Trophoblast cell (in vitro differentiated cells and primary cell): Measurements from ENCODE around the gene ELP4.
"Not testable (repeated sequence)": the region's sequence is repeated elsewhere in the genome, so short reads cannot be mapped to it uniquely, and the experiment has no call there.

Source experiments
- DNase-seq, 2 donors: peaks; one replicate each; pipeline ENCODE4 v3.0.0-alpha.2; 2016
- H2AFZ ChIP-seq: 2 replicates; pipeline ENCODE4 v1.6.1; 2013; ENCODE audit warnings: low read length, moderate library complexity, mild to moderate bottlenecking; ENCODE audit not compliant: insufficient read depth, poor library complexity
- H2AK5ac ChIP-seq: 2 replicates; pipeline ENCODE4 v1.6.1; 2013; ENCODE audit warnings: mild to moderate bottlenecking, low read length
- H2BK120ac ChIP-seq: 2 replicates; pipeline ENCODE4 v1.6.1; 2013; ENCODE audit warnings: low read length, mild to moderate bottlenecking, moderate library complexity; ENCODE audit not compliant: insufficient read depth, poor library complexity
- H2BK12ac ChIP-seq: 2 replicates; pipeline ENCODE4 v1.6.1; 2013; ENCODE audit warnings: mild to moderate bottlenecking, low read length, moderate library complexity
- H2BK5ac ChIP-seq: 2 replicates; pipeline ENCODE4 v1.6.1; 2013; ENCODE audit warnings: low read length, low read depth, moderate library complexity, mild to moderate bottlenecking; ENCODE audit not compliant: poor library complexity
- H3K14ac ChIP-seq: 2 replicates; pipeline ENCODE4 v1.6.1; 2013; ENCODE audit warnings: mild to moderate bottlenecking, low read length
- H3K18ac ChIP-seq: 2 replicates; pipeline ENCODE4 v1.6.1; 2013; ENCODE audit warnings: mild to moderate bottlenecking, low read length
- H3K23ac ChIP-seq: 2 replicates; pipeline ENCODE4 v1.6.1; 2013; ENCODE audit warnings: low read length
- H3K27ac ChIP-seq: 2 replicates; pipeline ENCODE4 v1.5.1; 2013; ENCODE audit warnings: low read depth, mild to moderate bottlenecking, inconsistent platforms, low read length, moderate library complexity
- H3K27me3 ChIP-seq: 2 replicates; pipeline ENCODE4 v1.6.1; 2013; ENCODE audit warnings: inconsistent platforms, mild to moderate bottlenecking, low read length, moderate library complexity; ENCODE audit not compliant: insufficient read depth
- H3K36me3 ChIP-seq, 2 experiments: 1 replicate in 1 of 2; 2 replicates in 1 of 2; pipeline ENCODE4 v1.6.1; 2013; ENCODE audit warnings: low read length in 2 of 2, mild to moderate bottlenecking in 2 of 2, moderate library complexity in 1 of 2; ENCODE audit not compliant: insufficient read depth in 2 of 2, control insufficient read depth in 1 of 2
- H3K4ac ChIP-seq: 2 replicates; pipeline ENCODE4 v1.6.1; 2013; ENCODE audit warnings: low read depth, mild to moderate bottlenecking, low read length, moderate library complexity
- H3K4me1 ChIP-seq, 2 experiments: 1 replicate in 1 of 2; 2 replicates in 1 of 2; pipeline ENCODE4 v1.6.1; 2013; ENCODE audit warnings: low read length in 2 of 2, mild to moderate bottlenecking in 2 of 2, moderate library complexity in 1 of 2; ENCODE audit not compliant: insufficient read depth in 2 of 2, control insufficient read depth in 1 of 2
- H3K4me2 ChIP-seq: 2 replicates; pipeline ENCODE4 v1.6.1; 2013; ENCODE audit warnings: inconsistent platforms, mild to moderate bottlenecking, low read length, moderate library complexity
- H3K4me3 ChIP-seq: 2 replicates; pipeline ENCODE4 v1.5.1; 2013; ENCODE audit warnings: mild to moderate bottlenecking, low read depth, low read length, inconsistent platforms
- H3K79me1 ChIP-seq: one replicate; pipeline ENCODE4 v1.6.1; 2013; ENCODE audit warnings: low read length
- H3K79me2 ChIP-seq: 2 replicates; pipeline ENCODE4 v1.6.1; 2013; ENCODE audit warnings: low read length, mild to moderate bottlenecking; ENCODE audit not compliant: control insufficient read depth, insufficient read depth, poor library complexity
- H3K9ac ChIP-seq: 2 replicates; pipeline ENCODE4 v1.6.1; 2013; ENCODE audit warnings: mild to moderate bottlenecking, low read length
- H3K9me3 ChIP-seq: 2 replicates; pipeline ENCODE4 v1.6.1; 2013; ENCODE audit warnings: low read depth, mild to moderate bottlenecking, control low read depth, inconsistent platforms, low read length; ENCODE audit not compliant: insufficient read depth
- H4K12ac ChIP-seq: 2 replicates; pipeline ENCODE4 v1.6.1; 2013; ENCODE audit warnings: low read depth, mild to moderate bottlenecking, low read length, moderate library complexity
- H4K8ac ChIP-seq: 2 replicates; pipeline ENCODE4 v1.6.1; 2013; ENCODE audit warnings: low read depth, mild to moderate bottlenecking, low read length, moderate library complexity
- H4K91ac ChIP-seq: one replicate; pipeline ENCODE4 v1.6.1; 2013; ENCODE audit warnings: low read depth, mild to moderate bottlenecking, low read length, moderate library complexity
- WGBS: extraction: QIAGEN DNeasy Blood & Tissue Kit; methylation state at CpG from one replicate; pipeline ENCODE4 v1.1.7; 2013; ENCODE audit warnings: missing lambda C conversion rate; ENCODE audit not compliant: insufficient read length, insufficient coverage; ENCODE audit errors: extremely low coverage; 5-methylcytosine and 5-hydroxymethylcytosine counted together

The ELP4 gene

GRCh38 chr11:31664129-31664528, 154.6 kb downstream of the ELP4 start:
- no peak overlapping the region for H3K9ac ChIP-seq
- no peaks in the 10 kb centered on the region for H3K9me3 ChIP-seq
- H4K8ac ChIP-seq = no peak overlapping the region
- no peak overlapping the region for H4K91ac ChIP-seq
- H3K23ac ChIP-seq = no peak overlapping the region
- DNase-seq = no peak
- H3K4ac ChIP-seq = no peak overlapping the region
- H3K14ac ChIP-seq = no peak overlapping the region
- H2AFZ ChIP-seq = no peak overlapping the region
- H3K36me3 ChIP-seq = no peaks in the 10 kb centered on the region
- H3K18ac ChIP-seq = no peak overlapping the region
- no peaks in the 10 kb centered on the region for H3K27me3 ChIP-seq
- no peak overlapping the region for H2BK120ac ChIP-seq
- no peak overlapping the region for H3K4me2 ChIP-seq
- no peak overlapping the region for H2AK5ac ChIP-seq
- H3K4me1 ChIP-seq = no peaks in the 10 kb centered on the region
- H2BK12ac ChIP-seq = no peak overlapping the region
- H3K4me3 ChIP-seq = no peak overlapping the region
- H2BK5ac ChIP-seq = no peak overlapping the region
- no peak overlapping the region for H4K12ac ChIP-seq
- WGBS = no CpG with 5 or more reads among the region's 3 CpGs
- no peaks in the 10 kb centered on the region for H3K79me1 ChIP-seq
- H3K79me2 ChIP-seq = no peaks in the 10 kb centered on the region
- H3K27ac ChIP-seq = no peak overlapping the region

GRCh38 chr11:31664954-31665353, 155.4 kb downstream of the ELP4 start:
- no peaks in the 10 kb centered on the region for H3K79me2 ChIP-seq
- no peak overlapping the region for H4K8ac ChIP-seq
- H2BK12ac ChIP-seq = no peak overlapping the region
- no peaks in the 10 kb centered on the region for H3K27me3 ChIP-seq
- H3K4me2 ChIP-seq = no peak overlapping the region
- no peak overlapping the region for H3K23ac ChIP-seq
- H3K4me3 ChIP-seq = no peak overlapping the region
- H3K14ac ChIP-seq = no peak overlapping the region
- H3K9me3 ChIP-seq = no peaks in the 10 kb centered on the region
- no peak overlapping the region for H2BK120ac ChIP-seq
- H3K4ac ChIP-seq = no peak overlapping the region
- no peak overlapping the region for H3K18ac ChIP-seq
- no peak for DNase-seq
- no peak overlapping the region for H2AK5ac ChIP-seq
- H3K27ac ChIP-seq = no peak overlapping the region
- H3K9ac ChIP-seq = no peak overlapping the region
- no peak overlapping the region for H4K12ac ChIP-seq
- WGBS = no CpG with 5 or more reads among the region's 3 CpGs
- H2AFZ ChIP-seq = no peak overlapping the region
- no peaks in the 10 kb centered on the region for H3K4me1 ChIP-seq
- H3K79me1 ChIP-seq = no peaks in the 10 kb centered on the region
- no peak overlapping the region for H4K91ac ChIP-seq
- H3K36me3 ChIP-seq = no peaks in the 10 kb centered on the region
- H2BK5ac ChIP-seq = no peak overlapping the region

GRCh38 chr11:31671681-31672080, 162.1 kb downstream of the ELP4 start:
- H4K8ac ChIP-seq = no peak overlapping the region

GRCh38 chr11:31673108-31673507, 163.5 kb downstream of the ELP4 start:
- H4K91ac ChIP-seq, H3K18ac ChIP-seq, DNase-seq, H2BK120ac ChIP-seq, H2AK5ac ChIP-seq, H4K8ac ChIP-seq, H3K4me1 ChIP-seq, H4K12ac ChIP-seq, H3K23ac ChIP-seq, H3K36me3 ChIP-seq, H2BK5ac ChIP-seq, H3K79me2 ChIP-seq, H3K14ac ChIP-seq, H3K27me3 ChIP-seq, H3K4me2 ChIP-seq, H3K79me1 ChIP-seq, H3K4me3 ChIP-seq, H2AFZ ChIP-seq, H3K9me3 ChIP-seq, H3K4ac ChIP-seq, H3K27ac ChIP-seq, H2BK12ac ChIP-seq, H3K9ac ChIP-seq: not testable (repeated sequence)
- no CpG with 5 or more reads among the region's 3 CpGs for WGBS

More at GRCh38 chr11:31671681-31672080, 162.1 kb downstream of the ELP4 start:
- Histone ChIP-seq H4K12ac (no peak overlapping the region), H4K91ac (no peak overlapping the region), H3K4ac (no peak overlapping the region), H3K4me2 (no peak overlapping the region), H3K9ac (no peak overlapping the region), H3K79me2 (no peaks in the 10 kb centered on the region), H3K79me1 (no peaks in the 10 kb centered on the region), H3K23ac (no peak overlapping the region), H3K27ac (no peak overlapping the region), H3K36me3 (no peaks in the 10 kb centered on the region), H3K4me3 (no peak overlapping the region), H2BK5ac (no peak overlapping the region), H3K27me3 (no peaks in the 10 kb centered on the region), H2BK12ac (no peak overlapping the region), H3K18ac (no peak overlapping the region), H2AK5ac (no peak overlapping the region), H2AFZ (no peak overlapping the region), H3K4me1 (no peaks in the 10 kb centered on the region), H2BK120ac (no peak overlapping the region), H3K9me3 (peaks cover 1% of the 10 kb centered on the region), H3K14ac (no peak overlapping the region)
- no peak for DNase-seq
- WGBS = no CpG with 5 or more reads among the region's 2 CpGs
